ENCODE results near the gene AATK.
A peak's percentile ranks its signal among the peaks of the same experiment; 100 is the strongest.

The AATK gene

GRCh38 chr17:81138500-81138899 is 27.5 kb downstream of the AATK start:
- no peaks in the 10 kb centered on the region for H3K27me3 Mint-ChIP-seq
- no peaks in the 10 kb centered on the region for H3K36me3 Mint-ChIP-seq (ENCODE audit: low read depth)
- no peak for ATAC-seq
- H3K27ac Mint-ChIP-seq, result no peak overlapping the region
- peaks cover 13% of the 10 kb centered on the region for H3K9me3 Mint-ChIP-seq
- peaks cover 4% of the 10 kb centered on the region for H3K4me1 Mint-ChIP-seq
- no peak overlapping the region for H3K4me3 Mint-ChIP-seq
- DNase-seq, result no peak

- no peak overlapping the region for H3K27ac Mint-ChIP-seq
These were observed 27.9 kb downstream of the AATK start for GRCh38 chr17:81138083-81138482.

GRCh38 chr17:81137248-81137647 is 28.8 kb downstream of the AATK start:
- Mint-ChIP-seq H3K4me1 (peaks cover 4% of the 10 kb centered on the region), H3K4me3 (no peak overlapping the region), H3K27me3 (no peaks in the 10 kb centered on the region), H3K36me3 (ENCODE audit: low read depth) (no peaks in the 10 kb centered on the region), H3K27ac (no peak overlapping the region), H3K9me3 (peaks cover 13% of the 10 kb centered on the region)
- ATAC-seq (no peak), DNase-seq (no peak)

More at GRCh38 chr17:81138083-81138482, 27.9 kb downstream of the AATK start:
- no peaks in the 10 kb centered on the region for H3K36me3 Mint-ChIP-seq (ENCODE audit: low read depth)
- peaks cover 13% of the 10 kb centered on the region for H3K9me3 Mint-ChIP-seq
- peaks cover 4% of the 10 kb centered on the region for H3K4me1 Mint-ChIP-seq
- no peak for DNase-seq
- H3K4me3 Mint-ChIP-seq, result no peak overlapping the region
- no peaks in the 10 kb centered on the region for H3K27me3 Mint-ChIP-seq
- no peak for ATAC-seq

- Mint-ChIP-seq H3K4me3 (no peak overlapping the region), H3K36me3 (ENCODE audit: low read depth) (no peaks in the 10 kb centered on the region), H3K27ac (no peak overlapping the region), H3K27me3 (no peaks in the 10 kb centered on the region), H3K9me3 (peaks cover 13% of the 10 kb centered on the region), H3K4me1 (peaks cover 4% of the 10 kb centered on the region)
- DNase-seq (no peak), ATAC-seq (no peak)
These were observed 29.7 kb downstream of the AATK start for GRCh38 chr17:81136366-81136765.

- H3K4me3 Mint-ChIP-seq, result no peak overlapping the region
- DNase-seq, result no peak
- no peak overlapping the region for H3K27ac Mint-ChIP-seq
- H3K27me3 Mint-ChIP-seq, result no peaks in the 10 kb centered on the region
- no peak for ATAC-seq
- H3K36me3 Mint-ChIP-seq (ENCODE audit: low read depth), result no peaks in the 10 kb centered on the region
- peaks cover 13% of the 10 kb centered on the region for H3K9me3 Mint-ChIP-seq
- peaks cover 4% of the 10 kb centered on the region for H3K4me1 Mint-ChIP-seq
These were observed 30.3 kb downstream of the AATK start for GRCh38 chr17:81135505-81136278.

- ATAC-seq (no peak), DNase-seq (no peak)
- no peak overlapping the region for H3K4me3 Mint-ChIP-seq
- no peaks in the 10 kb centered on the region for H3K27me3 Mint-ChIP-seq
- H3K9me3 Mint-ChIP-seq, result peaks cover 13% of the 10 kb centered on the region
- peaks cover 4% of the 10 kb centered on the region for H3K4me1 Mint-ChIP-seq
- H3K27ac Mint-ChIP-seq, result no peak overlapping the region
- H3K36me3 Mint-ChIP-seq (ENCODE audit: low read depth), result no peaks in the 10 kb centered on the region
These were observed 31.8 kb downstream of the AATK start for GRCh38 chr17:81134064-81134781.

GRCh38 chr17:81132770-81133723 is 33.0 kb downstream of the AATK start:
- peaks cover 2% of the 10 kb centered on the region for H3K9me3 Mint-ChIP-seq

GRCh38 chr17:81132197-81132540 is 33.9 kb downstream of the AATK start:
- ATAC-seq, result no peak
- Mint-ChIP-seq H3K4me3 (no peak overlapping the region), H3K9me3 (no peaks in the 10 kb centered on the region), H3K27me3 (no peaks in the 10 kb centered on the region), H3K27ac (no peak overlapping the region), H3K36me3 (ENCODE audit: low read depth) (no peaks in the 10 kb centered on the region), H3K4me1 (no peaks in the 10 kb centered on the region)
- no peak for DNase-seq

More at GRCh38 chr17:81132770-81133723, 33.0 kb downstream of the AATK start:
- Mint-ChIP-seq H3K27me3 (no peaks in the 10 kb centered on the region), H3K4me1 (peaks cover under 1% of the 10 kb centered on the region), H3K36me3 (ENCODE audit: low read depth) (no peaks in the 10 kb centered on the region), H3K4me3 (no peak overlapping the region), H3K27ac (no peak overlapping the region)
- ATAC-seq (no peak), DNase-seq (no peak)

GRCh38 chr17:81131486-81132196 is 34.4 kb downstream of the AATK start:
- Mint-ChIP-seq H3K27ac (no peak overlapping the region), H3K36me3 (ENCODE audit: low read depth) (no peaks in the 10 kb centered on the region), H3K4me1 (no peaks in the 10 kb centered on the region), H3K9me3 (no peaks in the 10 kb centered on the region), H3K27me3 (no peaks in the 10 kb centered on the region), H3K4me3 (no peak overlapping the region)
- DNase-seq (no peak), ATAC-seq (no peak)

- DNase-seq (no peak), ATAC-seq (no peak)
- H3K27me3 Mint-ChIP-seq, result no peaks in the 10 kb centered on the region
- H3K4me1 Mint-ChIP-seq, result no peaks in the 10 kb centered on the region
- no peaks in the 10 kb centered on the region for H3K9me3 Mint-ChIP-seq
- H3K4me3 Mint-ChIP-seq, result no peak overlapping the region
- no peak overlapping the region for H3K27ac Mint-ChIP-seq
- H3K36me3 Mint-ChIP-seq (ENCODE audit: low read depth), result no peaks in the 10 kb centered on the region
These were observed 35.3 kb downstream of the AATK start for GRCh38 chr17:81130385-81131361.

GRCh38 chr17:81129711-81130367 is 36.2 kb downstream of the AATK start:
- H3K27me3 Mint-ChIP-seq, result no peaks in the 10 kb centered on the region
- ATAC-seq, result no peak
- H3K27ac Mint-ChIP-seq, result no peak overlapping the region
- H3K4me3 Mint-ChIP-seq, result no peak overlapping the region
- no peaks in the 10 kb centered on the region for H3K9me3 Mint-ChIP-seq
- DNase-seq, result no peak
- no peaks in the 10 kb centered on the region for H3K4me1 Mint-ChIP-seq
- H3K36me3 Mint-ChIP-seq (ENCODE audit: low read depth), result no peaks in the 10 kb centered on the region

- Mint-ChIP-seq H3K9me3 (no peaks in the 10 kb centered on the region), H3K36me3 (ENCODE audit: low read depth) (no peaks in the 10 kb centered on the region), H3K4me1 (no peaks in the 10 kb centered on the region), H3K27ac (no peak overlapping the region), H3K4me3 (no peak overlapping the region), H3K27me3 (no peaks in the 10 kb centered on the region)
- DNase-seq (no peak), ATAC-seq (peak; percentile 6)
These were observed 36.7 kb downstream of the AATK start for GRCh38 chr17:81129289-81129688.

- DNase-seq, result no peak
- Mint-ChIP-seq H3K9me3 (no peaks in the 10 kb centered on the region), H3K4me3 (no peak overlapping the region), H3K4me1 (no peaks in the 10 kb centered on the region), H3K27ac (no peak overlapping the region), H3K36me3 (ENCODE audit: low read depth) (no peaks in the 10 kb centered on the region), H3K27me3 (no peaks in the 10 kb centered on the region)
- ATAC-seq, result no peak
These were observed 37.2 kb downstream of the AATK start for GRCh38 chr17:81128774-81129173.
